ENCODE measurements around the gene SHMT2. TPM values are rescaled to one million over a fixed set of nuclear protein-coding genes. Genes with fewer than 3 reads are reported as not detected.

Gene SHMT2
- total RNA-seq, 5 donors from 2014 or later (not counting 1 experiment from before 2014, with no cell fraction given) = 31.0 to 80.9 (median 55.6) TPM

- CTCF ChIA-PET = interaction anchor here (0.9 to 8.2 kb wide), 9 partner anchors 10 to 26 kb away, joined by 3 to 66 read pairs (median 21); partner anchors contain the start of gene SHMT2 (in 2 of the 2)
- Mint-ChIP-seq H3K9me3 (no peaks in the 10 kb centered on the region), H3K4me1 (peaks cover 67 to 83% (median 78%) of the 10 kb centered on the region in 3 donors), H3K27ac (peak overlapping the region in 1 of 2 donors; percentile 66), H3K36me3 (peaks cover 4% of the 10 kb centered on the region), H3K4me3 (peak overlapping the region; percentile 92 to 95 (median 92)), H3K27me3 (peaks cover 44 to 67% of the 10 kb centered on the region in 2 donors)
- ATAC-seq (replicated peaks in 1 of 4) (peak in 3 of 4 experiments; percentile 0 to 2 (median 1)), DNase-seq (no peak)
- no peaks in the 10 kb centered on the region for H3K9me3 ChIP-seq
- H3K27me3 ChIP-seq (replicated peaks in 1 of 2; ENCODE audit: control insufficient read depth in 2 of 2, extremely low read depth in 1 of 2, insufficient read depth in 2 of 2, low read length in 1 of 2) = peaks cover 12 to 99% of the 10 kb centered on the region in 2 experiments
- no peak overlapping the region for H3K27ac ChIP-seq (ENCODE audit: low read length)
- peak overlapping the region; percentile 68 to 78 for H3K4me3 ChIP-seq (ENCODE audit: control insufficient read depth in 1 of 2, extremely low read depth in 1 of 2, low read length in 1 of 2)
- H3K36me3 ChIP-seq (ENCODE audit: control insufficient read depth in 2 of 2, extremely low read depth in 1 of 2, insufficient read depth in 1 of 2, low read length in 1 of 2) = no peaks in the 10 kb centered on the region
- peaks cover 46 to 95% of the 10 kb centered on the region in 2 experiments for H3K4me1 ChIP-seq (ENCODE audit: control insufficient read depth in 1 of 2, extremely low read depth in 1 of 2, insufficient read depth in 2 of 2, low read length in 2 of 2)
- WGBS (ENCODE audit: insufficient coverage) = 4% methylated on average over 14 of the region's 14 CpGs
- POLR2A ChIA-PET = no interaction called here
Measured at GRCh38 chr12:57239587-57240065, 10.1 kb downstream of the SHMT2 start.

- peak overlapping the region; percentile 68 to 78 for H3K4me3 ChIP-seq (ENCODE audit: control insufficient read depth in 1 of 2, extremely low read depth in 1 of 2, low read length in 1 of 2)
- Mint-ChIP-seq H3K9me3 (no peaks in the 10 kb centered on the region), H3K36me3 (peaks cover 2% of the 10 kb centered on the region), H3K27ac (peak overlapping the region; percentile 78), H3K4me1 (peaks cover 67 to 82% (median 76%) of the 10 kb centered on the region in 3 donors), H3K27me3 (peaks cover 44 to 70% of the 10 kb centered on the region in 2 donors), H3K4me3 (peak overlapping the region; percentile 92 to 95 (median 92))
- H3K27me3 ChIP-seq (replicated peaks in 1 of 2; ENCODE audit: control insufficient read depth in 2 of 2, extremely low read depth in 1 of 2, insufficient read depth in 2 of 2, low read length in 1 of 2) = peaks cover 12 to 97% of the 10 kb centered on the region in 2 experiments
- ATAC-seq (replicated peaks in 1 of 4) (peak; percentile 59 to 71 (median 66)), DNase-seq (peak in 34 of 35 experiments; percentile 50 to 86 (median 70))
- H3K27ac ChIP-seq (ENCODE audit: low read length) = no peak overlapping the region
- no peaks in the 10 kb centered on the region for H3K36me3 ChIP-seq (ENCODE audit: control insufficient read depth in 2 of 2, extremely low read depth in 1 of 2, insufficient read depth in 1 of 2, low read length in 1 of 2)
- ChIA-PET POLR2A (no interaction called here), CTCF (interaction anchor here (1.4 to 8.2 kb wide), 5 partner anchors 10 to 27 kb away, joined by 4 to 66 read pairs (median 35); partner anchors contain the start of gene SHMT2 (in 1 of the 2))
- H3K4me1 ChIP-seq (ENCODE audit: control insufficient read depth in 1 of 2, extremely low read depth in 1 of 2, insufficient read depth in 2 of 2, low read length in 2 of 2) = peaks cover 46 to 91% of the 10 kb centered on the region in 2 experiments
- WGBS (ENCODE audit: insufficient coverage) = under 1% methylated on average over 40 of the region's 72 CpGs
- no peaks in the 10 kb centered on the region for H3K9me3 ChIP-seq
Measured at GRCh38 chr12:57240066-57240921, 10.8 kb downstream of the SHMT2 start.

GRCh38 chr12:57240926-57241401 is 11.5 kb downstream of the SHMT2 start:
- Mint-ChIP-seq H3K4me3 (peak overlapping the region; percentile 92 to 95 (median 92)), H3K36me3 (no peaks in the 10 kb centered on the region), H3K4me1 (peaks cover 67 to 81% (median 72%) of the 10 kb centered on the region in 3 donors), H3K9me3 (no peaks in the 10 kb centered on the region), H3K27ac (peak overlapping the region in 1 of 2 donors; percentile 78), H3K27me3 (peaks cover 41 to 70% of the 10 kb centered on the region in 2 donors)
- no peaks in the 10 kb centered on the region for H3K36me3 ChIP-seq (ENCODE audit: control insufficient read depth in 2 of 2, extremely low read depth in 1 of 2, insufficient read depth in 1 of 2, low read length in 1 of 2)
- POLR2A ChIA-PET = no interaction called here
- H3K27ac ChIP-seq (ENCODE audit: low read length) = no peak overlapping the region
- no peaks in the 10 kb centered on the region for H3K9me3 ChIP-seq
- 10% methylated on average over 12 of the region's 19 CpGs for WGBS (ENCODE audit: insufficient coverage)
- peak overlapping the region; percentile 68 to 78 for H3K4me3 ChIP-seq (ENCODE audit: control insufficient read depth in 1 of 2, extremely low read depth in 1 of 2, low read length in 1 of 2)
- H3K27me3 ChIP-seq (replicated peaks in 1 of 2; ENCODE audit: control insufficient read depth in 2 of 2, extremely low read depth in 1 of 2, insufficient read depth in 2 of 2, low read length in 1 of 2) = peaks cover 12 to 91% of the 10 kb centered on the region in 2 experiments
- DNase-seq (peak in 1 of 35 experiments; percentile 33), ATAC-seq (replicated peaks in 1 of 4) (no peak)
- H3K4me1 ChIP-seq (ENCODE audit: control insufficient read depth in 1 of 2, extremely low read depth in 1 of 2, insufficient read depth in 2 of 2, low read length in 2 of 2) = peaks cover 46 to 84% of the 10 kb centered on the region in 2 experiments
- CTCF ChIA-PET = interaction anchor here (1.4 to 8.2 kb wide), 6 partner anchors 11 to 27 kb away, joined by 4 to 66 read pairs (median 25); partner anchors contain the start of gene SHMT2 (in 1 of the 2)

- H3K27me3 Mint-ChIP-seq = peaks cover 34 to 65% of the 10 kb centered on the region in 2 donors
- peak overlapping the region; percentile 58 to 95 (median 92) for H3K4me3 Mint-ChIP-seq
- H3K4me1 Mint-ChIP-seq = peaks cover 65 to 74% (median 66%) of the 10 kb centered on the region in 3 donors
- H3K27ac Mint-ChIP-seq = no peak overlapping the region
- Histone ChIP-seq H3K9me3 (no peaks in the 10 kb centered on the region), H3K4me1 (ENCODE audit: control insufficient read depth in 1 of 2, extremely low read depth in 1 of 2, insufficient read depth in 2 of 2, low read length in 2 of 2) (peaks cover 46 to 77% of the 10 kb centered on the region in 2 experiments), H3K36me3 (ENCODE audit: control insufficient read depth in 2 of 2, extremely low read depth in 1 of 2, insufficient read depth in 1 of 2, low read length in 1 of 2) (no peaks in the 10 kb centered on the region), H3K4me3 (ENCODE audit: control insufficient read depth in 1 of 2, extremely low read depth in 1 of 2, low read length in 1 of 2) (peak overlapping the region in 1 of 2 donors; percentile 32), H3K27me3 (replicated peaks in 1 of 2; ENCODE audit: control insufficient read depth in 2 of 2, extremely low read depth in 1 of 2, insufficient read depth in 2 of 2, low read length in 1 of 2) (peaks cover 12 to 84% of the 10 kb centered on the region in 2 experiments), H3K27ac (ENCODE audit: low read length) (no peak overlapping the region)
- peaks cover 2% of the 10 kb centered on the region for H3K36me3 Mint-ChIP-seq
- ChIA-PET POLR2A (no interaction called here), CTCF (interaction anchor here (0.6 to 8.2 kb wide), 18 partner anchors 9 to 687 kb away, joined by 3 to 66 read pairs (median 4); partner anchors contain the start of genes SHMT2 (in 2 of the 2) and STAC3 (in 1 of the 2))
- ATAC-seq (replicated peaks in 1 of 4) = no peak
- 17% methylated on average over 13 of the region's 48 CpGs for WGBS (ENCODE audit: insufficient coverage)
- H3K9me3 Mint-ChIP-seq = no peaks in the 10 kb centered on the region
- no peak for DNase-seq
Measured at GRCh38 chr12:57241402-57242310, 12.1 kb downstream of the SHMT2 start.

GRCh38 chr12:57242329-57242690 is 12.8 kb downstream of the SHMT2 start:
- ChIA-PET CTCF (interaction anchor here (0.6 to 8.2 kb wide), 20 partner anchors 9 to 688 kb away, joined by 3 to 66 read pairs (median 4); partner anchors contain the start of genes SHMT2 (in 2 of the 2) and STAC3 (in 1 of the 2)), POLR2A (no interaction called here)
- Histone ChIP-seq H3K27ac (ENCODE audit: low read length) (no peak overlapping the region), H3K36me3 (ENCODE audit: control insufficient read depth in 2 of 2, extremely low read depth in 1 of 2, insufficient read depth in 1 of 2, low read length in 1 of 2) (no peaks in the 10 kb centered on the region), H3K4me3 (ENCODE audit: control insufficient read depth in 1 of 2, extremely low read depth in 1 of 2, low read length in 1 of 2) (peak overlapping the region in 1 of 2 donors; percentile 65), H3K27me3 (replicated peaks in 1 of 2; ENCODE audit: control insufficient read depth in 2 of 2, extremely low read depth in 1 of 2, insufficient read depth in 2 of 2, low read length in 1 of 2) (peaks cover 10 to 77% of the 10 kb centered on the region in 2 experiments), H3K9me3 (no peaks in the 10 kb centered on the region), H3K4me1 (ENCODE audit: control insufficient read depth in 1 of 2, extremely low read depth in 1 of 2, insufficient read depth in 2 of 2, low read length in 2 of 2) (peaks cover 41 to 70% of the 10 kb centered on the region in 2 experiments)
- H3K4me1 Mint-ChIP-seq = peaks cover 59 to 67% (median 60%) of the 10 kb centered on the region in 3 donors
- DNase-seq (no peak), ATAC-seq (replicated peaks in 1 of 4) (no peak)
- WGBS (ENCODE audit: insufficient coverage) = 3% methylated on average over 18 of the region's 18 CpGs
- H3K4me3 Mint-ChIP-seq = peak overlapping the region; percentile 46 to 95 (median 58)
- no peak overlapping the region for H3K27ac Mint-ChIP-seq
- peaks cover 4% of the 10 kb centered on the region for H3K36me3 Mint-ChIP-seq
- H3K9me3 Mint-ChIP-seq = no peaks in the 10 kb centered on the region
- H3K27me3 Mint-ChIP-seq = peaks cover 28 to 59% of the 10 kb centered on the region in 2 donors

All from T-cell (primary cell).